HL-60/S4 (cell line): Measurements from ENCODE around the gene RNF168.
"Not testable (repeated sequence)": the region's sequence is repeated elsewhere in the genome, so short reads cannot be mapped to it uniquely, and the experiment has no call there.

Experiments
- in situ Hi-C: fragments of 300-500 bp; cut with MboI; formaldehyde crosslinking; loops from 2 replicates; pipeline ENCODE4 v1.14.3; 2022; ENCODE audit warnings: low sequenced_read_pairs

RNF168 gene

DNA sequence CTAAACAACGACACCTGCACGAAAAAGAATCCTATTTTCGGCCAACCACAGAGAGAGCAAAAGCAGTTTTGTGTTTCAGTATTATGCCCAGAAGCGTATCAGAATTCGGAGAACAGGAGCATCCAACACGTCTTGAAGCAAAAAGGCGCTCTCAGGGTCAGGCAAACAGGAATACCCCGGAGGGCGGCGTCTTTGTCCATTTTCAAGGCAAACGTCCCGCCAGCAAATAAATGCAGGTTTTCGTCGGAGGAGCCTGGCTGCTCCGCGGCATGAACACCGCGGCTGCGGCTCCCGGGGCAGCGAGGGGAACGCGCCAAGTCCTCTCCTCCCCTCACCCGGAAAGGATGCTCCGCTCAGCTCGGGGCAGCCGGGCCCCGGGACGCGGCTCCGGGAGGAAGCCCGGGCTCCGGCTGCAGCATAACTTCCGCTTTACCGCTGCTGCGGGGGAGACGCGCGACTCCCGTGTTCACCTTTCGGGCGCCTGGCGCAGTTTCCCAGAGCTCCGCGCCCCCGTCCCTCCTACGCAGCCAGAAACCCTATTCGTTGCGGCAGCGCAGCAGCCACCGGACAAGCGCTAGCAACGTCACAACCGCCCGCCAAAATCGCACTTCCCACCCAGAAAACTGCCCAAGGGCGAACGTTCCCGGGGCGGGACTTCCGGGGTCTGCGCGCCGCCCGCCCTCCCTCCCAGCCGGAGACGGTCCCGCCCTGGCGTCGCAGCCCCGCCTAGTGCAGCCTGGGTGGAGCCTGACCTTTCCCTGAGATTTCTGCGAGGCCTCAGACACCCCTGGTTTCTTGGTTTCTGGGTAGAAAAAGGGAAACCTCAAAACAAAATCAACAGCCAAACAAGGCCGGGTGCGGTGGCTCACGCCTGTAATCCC lies at the start of gene RNF168:
RNF168 (minus strand) TSS at position 573 of the 881 bp plus-strand sequence. CDS start 595 bp downstream, outside the sequence.
- in situ Hi-C loops, result loop anchor here (25.0 kb wide), 2 partner anchors 441 to 666 kb away; no protein-coding TSS in a partner anchor

- in situ Hi-C loops, result no loop called here
These were observed 48.7 kb upstream of the RNF168 start for GRCh38 chr3:196552253-196552652.

- in situ Hi-C loops, result not testable (repeated sequence)
These were observed 46.6 kb upstream of the RNF168 start for GRCh38 chr3:196550172-196550571.

- in situ Hi-C loops, result loop anchor here (25.0 kb wide), 1 partner anchor 638 kb away; no protein-coding TSS in a partner anchor
These were observed 45.7 kb upstream of the RNF168 start for GRCh38 chr3:196549312-196549711.

DNA sequence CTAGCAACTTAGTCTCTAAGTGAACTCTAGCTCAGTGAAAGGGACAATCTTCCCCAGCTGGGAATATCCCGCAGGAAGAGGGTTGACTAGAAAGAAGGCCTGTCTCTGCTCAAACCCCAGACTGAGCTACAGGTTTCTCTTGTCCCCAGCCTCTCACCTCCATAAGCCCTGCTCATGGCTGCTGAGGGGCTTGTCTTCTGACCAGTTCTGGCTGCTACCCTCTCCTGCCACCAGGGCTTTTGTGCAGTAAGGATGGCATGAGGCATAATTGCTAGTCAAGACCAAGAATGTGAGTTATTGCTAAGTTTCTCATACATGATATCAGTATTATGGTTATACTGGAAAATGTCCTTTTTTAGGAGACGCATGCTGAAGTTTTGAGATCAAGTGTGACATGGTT lies 43.5 kb upstream of the RNF168 start:
- in situ Hi-C loops, result loop anchor here (25.0 kb wide), 1 partner anchor 640 kb away; no protein-coding TSS in a partner anchor

DNA sequence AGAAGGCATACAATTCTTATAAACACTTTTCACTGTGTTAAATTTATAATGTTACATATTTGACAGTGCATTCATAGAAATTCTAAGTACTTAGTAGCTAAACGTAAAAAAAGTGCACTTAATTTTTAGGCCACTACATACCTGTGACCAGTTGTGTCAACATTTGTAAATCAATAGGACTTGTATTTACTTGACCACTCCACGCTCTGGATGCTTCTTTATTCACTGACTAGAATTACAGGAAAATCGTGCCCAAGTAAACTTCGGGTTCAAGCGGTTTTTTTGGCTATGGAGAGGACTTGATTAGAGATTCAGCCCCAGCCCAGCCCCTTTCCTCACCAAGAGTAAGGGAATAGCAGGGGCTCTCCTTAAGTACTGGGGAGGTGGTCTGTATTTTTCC lies 43.0 kb upstream of the RNF168 start:
- in situ Hi-C loops, result loop anchor here (25.0 kb wide), 1 partner anchor 641 kb away; no protein-coding TSS in a partner anchor

- in situ Hi-C loops, result loop anchor here (25.0 kb wide), 1 partner anchor 643 kb away; no protein-coding TSS in a partner anchor
These were observed 41.0 kb upstream of the RNF168 start for GRCh38 chr3:196544491-196544992.

DNA sequence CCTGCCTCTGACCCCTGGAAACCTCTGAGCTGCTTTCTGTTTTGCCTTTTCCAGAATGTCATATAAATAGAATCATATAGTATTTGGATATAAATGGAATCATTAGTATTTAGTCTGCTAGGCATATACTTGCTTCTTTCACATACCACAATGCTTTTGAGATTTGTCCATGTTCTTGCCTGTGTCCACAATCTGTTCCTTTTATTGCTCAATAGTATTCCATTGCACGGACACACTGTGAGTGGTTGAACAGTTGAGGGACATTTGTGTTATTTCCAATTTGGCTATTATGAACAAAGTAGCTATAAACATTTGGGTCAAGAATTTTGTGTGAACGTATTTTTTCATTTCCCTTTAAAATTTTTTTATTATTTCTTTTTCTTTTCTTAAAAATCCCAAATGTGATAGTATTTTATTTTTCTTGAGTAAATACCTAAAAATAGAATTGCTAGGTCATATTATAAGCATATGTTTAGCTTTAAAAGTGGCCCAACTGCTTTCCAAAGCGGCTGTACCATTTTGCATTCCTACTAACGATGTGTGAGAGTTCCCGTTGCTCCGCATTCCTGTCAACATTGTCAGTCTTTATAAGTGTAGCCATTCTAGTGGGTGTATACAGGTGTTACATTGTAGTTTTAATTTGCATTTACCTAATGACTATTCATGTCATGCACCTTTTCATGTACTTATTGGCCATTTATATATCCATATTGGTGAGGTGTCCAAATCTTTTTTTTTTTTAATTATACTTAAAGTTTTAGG lies 38.3 kb upstream of the RNF168 start:
- in situ Hi-C loops, result loop anchor here (25.0 kb wide), 1 partner anchor 645 kb away; no protein-coding TSS in a partner anchor

DNA sequence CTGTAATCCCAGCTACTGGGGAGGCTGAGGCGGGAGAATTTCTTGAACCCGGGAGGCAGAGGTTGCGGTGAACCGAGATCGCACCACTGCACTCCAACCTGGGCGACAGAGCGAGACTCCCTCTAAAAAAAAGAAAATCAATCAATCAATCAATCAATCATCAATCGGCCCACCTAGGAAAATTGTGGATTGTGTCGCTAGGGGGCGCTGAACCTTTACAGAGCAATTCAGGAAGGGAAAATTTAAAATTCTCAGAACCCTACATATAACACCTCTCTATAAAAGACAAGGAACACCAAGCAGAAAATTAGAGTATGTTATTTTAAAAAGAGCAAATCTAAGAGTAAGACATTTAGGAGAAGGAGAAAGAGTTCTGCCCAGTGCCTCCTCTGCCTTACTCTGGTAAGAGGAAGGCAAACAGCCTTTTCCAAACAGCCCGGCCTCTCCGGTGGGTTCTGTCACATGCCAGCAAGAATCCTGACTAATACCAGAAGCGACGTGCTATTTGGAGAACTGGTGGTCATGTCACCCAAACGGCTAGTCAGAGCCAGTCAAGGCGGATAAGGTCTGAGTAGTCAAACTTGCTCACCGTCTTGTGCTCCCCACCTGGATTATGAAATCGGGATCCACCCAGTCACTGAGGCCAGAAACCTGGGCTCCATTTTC lies 33.9 kb upstream of the RNF168 start:
- in situ Hi-C loops, result loop anchor here (10.0 to 25.0 kb wide), 2 partner anchors 437 to 650 kb away; no protein-coding TSS in a partner anchor

- in situ Hi-C loops, result loop anchor here (10.0 to 25.0 kb wide), 2 partner anchors 442 to 654 kb away; no protein-coding TSS in a partner anchor
These were observed 29.7 kb upstream of the RNF168 start for GRCh38 chr3:196533260-196533681.

GRCh38 chr3:196531418-196531817 lies 27.9 kb upstream of the RNF168 start:
- in situ Hi-C loops, result loop anchor here (10.0 to 25.0 kb wide), 2 partner anchors 443 to 656 kb away; no protein-coding TSS in a partner anchor

- in situ Hi-C loops, result loop anchor here (25.0 kb wide), 1 partner anchor 659 kb away; no protein-coding TSS in a partner anchor
These were observed 25.2 kb upstream of the RNF168 start for GRCh38 chr3:196528639-196529233.

- in situ Hi-C loops, result loop anchor here (25.0 kb wide), 1 partner anchor 662 kb away; no protein-coding TSS in a partner anchor
These were observed 21.6 kb upstream of the RNF168 start for GRCh38 chr3:196525141-196525540.

- in situ Hi-C loops, result loop anchor here (25.0 kb wide), 2 partner anchors 462 to 687 kb away; no protein-coding TSS in a partner anchor
These were observed 21.0 kb upstream of the RNF168 start for GRCh38 chr3:196524527-196524926.

DNA sequence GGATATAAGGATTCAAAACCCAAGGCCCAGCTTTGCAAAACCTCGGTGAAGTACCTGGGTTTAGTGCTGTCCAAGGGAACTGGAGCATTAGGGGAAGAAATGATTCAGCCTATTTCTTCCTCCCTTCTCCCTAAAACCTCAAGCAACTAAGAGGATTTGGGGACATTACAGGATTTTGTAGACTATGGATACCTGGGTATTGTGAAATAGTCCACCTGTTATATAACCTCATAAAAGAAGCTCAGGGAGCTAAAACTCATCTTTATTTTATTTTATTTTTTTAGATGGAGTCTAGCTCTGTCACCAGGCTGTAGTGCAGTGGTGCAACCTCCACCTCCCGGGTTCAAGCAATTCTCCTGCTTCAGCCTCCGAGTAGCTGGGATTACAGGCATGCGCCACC lies 20.3 kb upstream of the RNF168 start:
- in situ Hi-C loops, result loop anchor here (25.0 kb wide), 2 partner anchors 462 to 687 kb away; no protein-coding TSS in a partner anchor

- in situ Hi-C loops, result loop anchor here (25.0 kb wide), 2 partner anchors 459 to 684 kb away; no protein-coding TSS in a partner anchor
These were observed 17.7 kb upstream of the RNF168 start for GRCh38 chr3:196521291-196521690.

GRCh38 chr3:196519718-196520082 lies 16.1 kb upstream of the RNF168 start:
- in situ Hi-C loops, result loop anchor here (5.0 to 25.0 kb wide), 3 partner anchors 262 to 682 kb away; no protein-coding TSS in a partner anchor

DNA sequence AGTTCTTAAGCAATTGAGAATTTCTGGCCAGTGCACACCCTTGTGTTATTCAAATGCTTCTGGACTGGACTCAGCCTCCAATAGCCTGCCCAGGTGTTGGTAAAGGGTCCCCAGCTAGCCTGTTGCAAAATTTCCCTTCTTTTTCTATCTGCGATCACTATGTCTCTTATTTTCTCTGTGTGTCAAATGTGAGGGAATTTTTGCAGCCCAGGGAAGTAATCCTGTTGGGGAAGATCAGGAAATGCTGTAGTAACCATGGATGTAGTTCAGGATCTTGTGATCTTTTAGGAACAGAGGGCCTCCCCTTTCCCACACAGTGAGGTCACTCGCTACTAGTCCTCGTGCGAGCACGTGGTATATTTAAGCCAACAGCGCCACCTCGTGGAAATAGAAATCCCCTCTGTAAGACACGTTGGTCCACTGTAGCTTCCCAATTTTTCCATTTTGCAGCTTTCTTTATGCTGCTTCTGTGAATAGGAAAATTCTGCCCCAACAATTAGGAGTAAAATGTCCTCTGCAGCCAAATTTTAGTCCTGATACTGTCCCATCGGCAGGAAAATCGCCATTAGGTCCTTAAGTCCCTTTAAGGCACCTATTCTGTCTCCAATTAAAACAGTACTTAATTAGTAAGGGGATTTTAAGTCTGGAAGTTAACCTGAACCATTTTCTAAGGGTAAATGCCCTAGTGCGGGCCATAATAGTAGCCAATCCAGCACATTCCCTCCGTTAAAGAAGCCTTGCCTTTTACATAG lies 15.6 kb upstream of the RNF168 start:
- in situ Hi-C loops, result loop anchor here (5.0 to 25.0 kb wide), 3 partner anchors 262 to 682 kb away; no protein-coding TSS in a partner anchor

DNA sequence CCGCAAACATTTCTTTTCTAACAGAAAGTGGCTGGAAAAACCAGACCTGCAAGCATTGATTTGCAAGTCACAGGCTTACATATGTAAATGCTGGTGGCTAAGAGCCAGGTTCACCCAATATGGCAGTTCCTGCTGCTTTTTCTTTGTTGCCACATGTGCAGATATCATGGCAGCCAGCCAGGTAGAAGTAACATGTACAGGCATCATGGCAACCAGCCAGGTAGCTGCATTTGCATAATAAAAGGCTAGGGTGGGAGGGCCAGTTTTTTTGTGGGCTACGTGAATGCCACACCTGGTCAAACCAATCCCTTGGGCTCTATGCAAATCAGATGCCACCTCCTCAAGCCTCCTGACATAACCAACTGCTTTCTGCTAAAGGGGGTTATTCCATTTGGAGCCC lies 14.4 kb upstream of the RNF168 start:
- in situ Hi-C loops, result loop anchor here (5.0 to 25.0 kb wide), 3 partner anchors 261 to 681 kb away; no protein-coding TSS in a partner anchor
